Esophagus squamous epithelium (tissue), 4 donors: ENCODE results near the gene LPP.

ENCODE experiments used
- CTCF ChIP-seq, 6 experiments: fragments of 450-650 bp in 4 of 6; fragments of 200-600 bp in 2 of 6; sonication (generic) in 2 of 6; IDR thresholded peaks; one replicate each; pipeline ENCODE4 v1.5.1; 2016 to 2019; ENCODE audit warnings: antibody characterized with exemption in 6 of 6, mild to moderate bottlenecking in 4 of 6, moderate library complexity in 4 of 6
- POLR2A ChIP-seq, 4 donors: fragments of 450-650 bp; IDR thresholded peaks; one replicate each; pipeline ENCODE4 v1.6.1; 2017; ENCODE audit warnings: antibody characterized with exemption in 4 of 4, mild to moderate bottlenecking in 4 of 4, moderate library complexity in 3 of 4

- TF ChIP-seq POLR2A (IDR thresholded peaks at IDR 0.05) (no peak), CTCF (IDR thresholded peaks at IDR 0.05) (no peak)
Measured at GRCh38 chr3:188863999-188864406, 710.0 kb downstream of the LPP start.
